ENCODE measurements around the gene NOS1. TPM values are rescaled to one million over a fixed set of nuclear protein-coding genes. Genes with fewer than 3 reads are reported as not detected.

NOS1 gene
- total RNA-seq, 1 donor from 2014 or later, result 0.21 TPM

DNA sequence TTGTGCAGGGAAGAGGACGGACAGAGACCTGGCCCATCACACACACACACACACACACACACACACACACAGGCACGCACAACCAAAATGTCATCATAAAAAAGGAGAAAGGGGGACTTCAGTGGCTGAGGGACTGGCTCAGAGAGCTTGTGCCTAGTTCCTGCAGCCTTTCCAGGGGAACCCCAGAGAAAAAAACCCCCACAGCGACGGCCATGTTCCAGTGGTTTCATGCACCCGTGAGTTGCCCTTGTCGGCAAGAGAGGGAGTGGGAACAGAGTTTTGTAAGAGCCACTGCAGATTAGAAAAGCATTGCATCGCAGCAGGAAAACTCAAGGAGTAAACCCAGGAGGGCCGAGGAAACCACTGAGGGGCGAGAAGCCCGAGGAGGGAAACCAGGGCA, 146.6 kb downstream of the NOS1 start:
- no peak for DNase-seq (ENCODE audit: low spot score in 2 of 2)
- Histone ChIP-seq H3K27ac (no peak overlapping the region), H3K36me3 (no peaks in the 10 kb centered on the region), H3K4me1 (no peaks in the 10 kb centered on the region), H3K4me3 (no peak overlapping the region), H3K9me3 (no peaks in the 10 kb centered on the region), H3K27me3 (no peaks in the 10 kb centered on the region)
- intact Hi-C loops (cut with DNase I), result loop anchor here (5.0 kb wide), 1 partner anchor 373 kb away; no protein-coding TSS in a partner anchor
- TF ChIP-seq, protein P1, sequence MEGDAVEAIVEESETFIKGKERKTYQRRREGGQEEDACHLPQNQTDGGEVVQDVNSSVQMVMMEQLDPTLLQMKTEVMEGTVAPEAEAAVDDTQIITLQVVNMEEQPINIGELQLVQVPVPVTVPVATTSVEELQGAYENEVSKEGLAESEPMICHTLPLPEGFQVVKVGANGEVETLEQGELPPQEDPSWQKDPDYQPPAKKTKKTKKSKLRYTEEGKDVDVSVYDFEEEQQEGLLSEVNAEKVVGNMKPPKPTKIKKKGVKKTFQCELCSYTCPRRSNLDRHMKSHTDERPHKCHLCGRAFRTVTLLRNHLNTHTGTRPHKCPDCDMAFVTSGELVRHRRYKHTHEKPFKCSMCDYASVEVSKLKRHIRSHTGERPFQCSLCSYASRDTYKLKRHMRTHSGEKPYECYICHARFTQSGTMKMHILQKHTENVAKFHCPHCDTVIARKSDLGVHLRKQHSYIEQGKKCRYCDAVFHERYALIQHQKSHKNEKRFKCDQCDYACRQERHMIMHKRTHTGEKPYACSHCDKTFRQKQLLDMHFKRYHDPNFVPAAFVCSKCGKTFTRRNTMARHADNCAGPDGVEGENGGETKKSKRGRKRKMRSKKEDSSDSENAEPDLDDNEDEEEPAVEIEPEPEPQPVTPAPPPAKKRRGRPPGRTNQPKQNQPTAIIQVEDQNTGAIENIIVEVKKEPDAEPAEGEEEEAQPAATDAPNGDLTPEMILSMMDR (IDR thresholded peaks at IDR 0.05), result no peak

DNA sequence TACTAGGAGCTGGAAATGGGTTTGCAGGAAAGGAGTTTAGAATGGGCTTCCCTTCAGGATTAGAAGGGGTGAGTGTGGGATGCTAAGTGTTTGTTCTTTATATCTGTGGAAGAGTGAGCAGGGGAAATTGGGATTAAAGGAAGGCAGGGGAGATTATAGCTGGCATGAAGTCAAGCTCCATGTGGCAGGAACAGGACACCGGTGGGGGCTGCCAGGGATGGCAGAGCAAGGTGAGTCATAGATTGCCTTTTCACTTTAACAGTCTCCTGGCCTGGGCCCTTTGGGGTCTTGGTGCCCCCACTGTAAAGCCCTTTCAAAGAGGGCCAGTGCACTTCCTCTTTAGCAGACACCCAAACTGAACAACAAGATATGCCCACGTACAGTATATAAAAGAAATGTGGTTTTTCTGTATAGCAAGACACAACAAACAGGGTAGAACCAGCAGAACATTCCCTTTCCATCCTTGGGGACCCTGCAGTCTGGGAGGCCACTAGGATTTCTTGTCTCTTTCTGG, 148.1 kb downstream of the NOS1 start:
- Histone ChIP-seq H3K27me3 (no peaks in the 10 kb centered on the region), H3K9me3 (no peaks in the 10 kb centered on the region), H3K4me3 (no peak overlapping the region), H3K36me3 (no peaks in the 10 kb centered on the region), H3K4me1 (no peaks in the 10 kb centered on the region), H3K27ac (no peak overlapping the region)
- intact Hi-C loops (cut with DNase I), result loop anchor here (5.0 kb wide), 1 partner anchor 374 kb away; no protein-coding TSS in a partner anchor
- TF ChIP-seq, protein P1 (IDR thresholded peaks at IDR 0.05), result no peak
- DNase-seq (ENCODE audit: low spot score in 2 of 2), result no peak

DNA sequence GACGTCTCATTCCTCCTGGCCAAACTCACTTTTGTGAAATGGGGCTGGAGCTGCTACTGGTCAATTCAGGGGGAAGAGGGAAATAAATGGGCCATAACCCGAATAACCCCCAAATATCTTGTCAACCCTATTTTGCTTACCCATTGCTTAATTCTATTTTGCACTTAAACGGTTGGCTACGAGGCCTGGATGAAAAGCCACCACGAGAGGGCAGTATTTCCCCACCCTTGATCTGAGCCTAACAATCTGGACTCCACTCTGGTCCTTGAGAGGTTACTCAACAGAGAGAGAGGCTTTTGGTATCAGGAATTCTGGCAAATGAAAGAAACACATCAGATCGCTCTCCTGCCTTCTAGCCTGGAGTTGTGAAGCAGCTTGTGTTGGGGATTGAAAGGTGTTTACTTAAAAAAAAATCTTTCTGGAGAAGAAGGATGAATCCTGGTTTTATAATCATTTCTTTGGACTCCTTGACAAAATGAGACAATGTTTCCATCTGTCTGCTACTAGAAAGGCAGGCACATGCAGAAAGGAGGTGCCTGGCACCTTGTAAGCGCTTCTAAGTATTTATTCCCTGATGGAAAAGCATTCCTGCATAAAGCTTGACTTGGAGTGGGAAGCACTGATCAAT, 148.7 kb downstream of the NOS1 start:
- DNase-seq (ENCODE audit: low spot score in 2 of 2), result peak in 1 of 2 donors; percentile 81
- intact Hi-C loops (cut with DNase I), result loop anchor here (1.0 to 5.0 kb wide), 2 partner anchors 375 to 625 kb away; no protein-coding TSS in a partner anchor

DNA sequence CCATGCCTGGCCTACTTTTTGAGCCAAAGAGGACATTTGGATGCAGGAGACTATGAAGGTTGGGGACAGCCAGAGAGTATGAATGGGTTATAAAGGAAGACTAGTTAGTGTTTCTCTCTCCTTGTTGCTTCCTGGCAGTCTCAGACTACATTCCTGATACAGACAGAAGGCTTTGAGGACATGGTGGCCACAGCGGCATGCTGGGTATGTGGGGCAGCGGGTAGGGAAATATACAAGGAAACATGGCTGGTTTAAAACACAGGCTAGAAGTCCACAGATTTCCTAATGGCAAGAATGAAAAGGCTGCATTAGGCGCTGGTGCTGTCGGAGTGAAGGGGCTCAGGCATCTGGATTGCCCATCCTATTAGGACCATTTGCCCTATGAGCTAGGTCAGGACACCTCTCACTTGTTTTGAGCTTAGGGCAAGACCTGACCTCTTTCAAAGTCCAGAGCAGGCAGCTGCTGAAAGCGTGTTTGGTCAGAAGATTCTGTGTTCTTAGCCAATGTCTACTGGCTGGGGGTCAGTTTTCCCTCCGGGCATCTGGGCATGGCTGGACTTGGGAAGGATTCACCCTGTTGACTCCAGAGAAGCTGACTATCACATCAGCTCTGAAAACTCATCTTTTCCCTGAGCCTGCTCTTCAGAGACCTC, 151.0 kb downstream of the NOS1 start:
- H3K36me3 ChIP-seq, result no peaks in the 10 kb centered on the region
- no peaks in the 10 kb centered on the region for H3K27me3 ChIP-seq
- no peak overlapping the region for H3K4me3 ChIP-seq
- TF ChIP-seq, protein P1 (IDR thresholded peaks at IDR 0.05), result no peak
- H3K9me3 ChIP-seq, result no peaks in the 10 kb centered on the region
- DNase-seq (ENCODE audit: low spot score in 2 of 2), result no peak
- intact Hi-C loops (cut with DNase I), result loop anchor here (5.0 kb wide), 1 partner anchor 377 kb away; no protein-coding TSS in a partner anchor
- no peaks in the 10 kb centered on the region for H3K4me1 ChIP-seq
- H3K27ac ChIP-seq, result no peak overlapping the region

More for the DNA sequence above, 148.7 kb downstream of the NOS1 start:
- Histone ChIP-seq H3K9me3 (no peaks in the 10 kb centered on the region), H3K4me1 (no peaks in the 10 kb centered on the region), H3K27me3 (no peaks in the 10 kb centered on the region), H3K27ac (no peak overlapping the region), H3K4me3 (no peak overlapping the region), H3K36me3 (no peaks in the 10 kb centered on the region)
- TF ChIP-seq, protein P1 (IDR thresholded peaks at IDR 0.05), result peak; percentile 59 to 89 (median 77)

DNA sequence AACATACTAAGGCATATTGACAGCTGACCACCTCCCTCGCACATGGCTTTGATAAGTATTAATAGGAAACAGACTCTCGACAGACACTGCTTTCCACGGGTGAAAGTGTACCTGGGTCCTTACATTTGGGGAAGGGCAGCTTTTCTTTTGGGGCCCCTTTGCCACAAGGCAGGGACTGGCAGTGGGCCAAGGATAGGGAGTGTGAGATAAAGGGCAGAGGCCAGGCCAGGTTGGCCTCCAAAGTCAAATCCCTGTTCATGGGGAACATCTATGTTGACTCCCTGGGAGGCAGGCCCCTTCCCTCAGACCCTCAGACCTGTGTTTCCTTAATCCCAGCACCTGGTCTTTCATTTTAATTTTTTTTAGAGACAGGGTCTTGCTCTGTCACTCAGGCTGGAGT, 151.8 kb downstream of the NOS1 start:
- Histone ChIP-seq H3K4me3 (no peak overlapping the region), H3K27me3 (no peaks in the 10 kb centered on the region), H3K9me3 (no peaks in the 10 kb centered on the region), H3K4me1 (no peaks in the 10 kb centered on the region), H3K36me3 (no peaks in the 10 kb centered on the region), H3K27ac (no peak overlapping the region)
- intact Hi-C loops (cut with DNase I), result loop anchor here (5.0 kb wide), 1 partner anchor 378 kb away; no protein-coding TSS in a partner anchor
- no peak for DNase-seq (ENCODE audit: low spot score in 2 of 2)
- TF ChIP-seq, protein P1 (IDR thresholded peaks at IDR 0.05), result no peak

All from ascending aorta (tissue), 2 donors.